Stimulated activated CD4-positive, alpha-beta T cell treated with anti-CD3 and anti-CD28 coated beads, TNF-alpha, amount 100 ng/mL, for 48 hours (primary cell): ENCODE results near the gene FRY.

Source experiments
- DNase-seq, 3 donors: peaks; one replicate each; pipeline ENCODE4 v3.0.0-alpha.2; 2020; ENCODE audit warnings: low read depth in 3 of 3

FRY gene

GRCh38 chr13:32016631-32017030, 14.9 kb upstream of the FRY start:
- no peak for DNase-seq

GRCh38 chr13:32017474-32017873, 14.1 kb upstream of the FRY start:
- no peak for DNase-seq

DNA sequence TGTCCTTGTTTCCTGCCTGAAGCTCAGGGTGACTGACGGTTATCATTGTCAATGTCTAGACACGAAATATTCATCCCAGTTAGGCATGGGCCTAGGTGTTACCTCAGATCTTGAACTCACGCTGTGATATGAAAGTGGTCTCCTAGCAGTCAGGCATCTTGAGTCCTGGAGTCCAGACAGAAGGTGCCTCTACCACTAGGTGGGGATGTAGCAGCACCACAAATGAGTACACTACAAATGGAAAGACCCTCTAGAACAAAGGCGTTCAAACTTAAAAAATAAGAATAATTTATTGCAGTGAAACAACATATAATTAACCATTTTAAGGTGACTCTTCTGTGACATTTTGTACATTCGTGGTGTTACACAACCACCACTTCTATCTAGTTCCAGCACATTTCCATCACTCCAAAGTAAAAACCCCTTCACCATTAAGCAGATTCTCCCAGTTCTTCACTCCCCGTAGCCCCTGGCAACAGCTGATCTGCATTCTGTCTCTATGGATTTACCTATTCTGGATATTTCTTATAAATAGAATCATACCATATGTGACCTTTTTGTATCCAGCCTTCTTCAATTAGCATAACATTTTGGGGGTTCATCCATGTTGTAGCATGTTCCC, 11.9 kb upstream of the FRY start:
- DNase-seq, result peak in 1 of 3 donors; percentile 12

DNA sequence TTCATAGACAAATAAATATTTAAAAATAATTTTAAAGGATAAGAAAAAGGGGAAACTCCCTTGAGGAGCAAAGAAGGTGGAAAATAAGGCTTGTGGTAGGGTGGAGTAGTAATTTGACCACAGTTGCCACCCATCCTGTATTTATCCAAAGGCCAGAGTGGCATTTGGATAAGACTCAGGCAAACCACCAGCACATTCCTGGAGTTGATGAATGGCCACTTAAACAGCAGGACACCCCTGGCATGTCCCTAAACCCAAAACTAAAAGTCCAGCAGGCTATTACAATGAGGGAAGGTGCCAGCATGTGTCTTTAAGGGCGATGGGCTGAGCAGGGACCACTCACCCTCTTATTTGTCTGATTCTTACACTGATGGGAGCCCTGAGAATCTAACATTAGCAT, 9.8 kb upstream of the FRY start:
- no peak for DNase-seq

DNA sequence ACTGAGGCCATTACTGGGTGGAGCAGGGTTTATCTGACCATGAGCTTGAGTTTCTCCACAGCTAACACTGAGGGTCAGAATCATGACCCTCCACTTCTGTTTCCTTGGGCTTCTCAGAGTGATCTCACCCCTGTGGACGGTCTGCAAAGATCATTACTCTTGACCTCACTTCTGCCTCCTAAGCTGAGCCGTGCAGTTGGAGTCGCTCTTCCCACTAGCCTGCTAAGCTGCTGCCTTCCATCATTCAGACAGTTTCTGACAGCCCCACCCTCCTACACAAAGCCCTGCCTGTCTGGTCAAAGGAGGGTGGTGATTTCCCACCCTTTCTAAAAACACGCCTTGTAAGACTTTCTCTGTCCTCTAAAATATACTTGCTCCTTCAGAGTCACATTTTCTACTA, 9.3 kb upstream of the FRY start:
- DNase-seq, result no peak

- DNase-seq, result no peak
Measured at GRCh38 chr13:32023096-32023495, 8.5 kb upstream of the FRY start.

- DNase-seq, result no peak
Measured at GRCh38 chr13:32023698-32024097, 7.9 kb upstream of the FRY start.

- no peak for DNase-seq
Measured at GRCh38 chr13:32024750-32025149, 6.8 kb upstream of the FRY start.

DNA sequence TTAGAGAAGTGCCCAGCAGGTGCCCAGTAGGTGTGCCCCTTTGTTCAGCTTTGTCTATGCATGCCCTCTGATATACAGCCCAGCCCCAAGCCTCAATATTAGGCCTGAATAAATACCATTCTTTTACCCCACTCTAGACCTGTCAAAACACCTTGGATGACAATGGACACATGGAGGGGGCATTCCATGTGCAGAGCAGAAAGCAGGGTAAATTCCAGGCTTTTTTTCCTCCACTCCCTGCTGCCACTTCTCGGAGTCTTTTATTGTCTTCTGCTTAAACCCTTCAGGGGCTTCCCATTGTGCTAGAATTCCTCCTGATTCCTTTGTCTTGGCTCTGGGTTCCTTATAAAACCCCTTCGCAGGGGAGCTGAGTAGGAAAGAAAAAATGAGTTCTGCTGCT, 5.8 kb upstream of the FRY start:
- DNase-seq, result no peak

GRCh38 chr13:32026623-32027022, 5.0 kb upstream of the FRY start:
- DNase-seq, result no peak

- no peak for DNase-seq
Measured at GRCh38 chr13:32028711-32029110, 2.9 kb upstream of the FRY start.

DNA sequence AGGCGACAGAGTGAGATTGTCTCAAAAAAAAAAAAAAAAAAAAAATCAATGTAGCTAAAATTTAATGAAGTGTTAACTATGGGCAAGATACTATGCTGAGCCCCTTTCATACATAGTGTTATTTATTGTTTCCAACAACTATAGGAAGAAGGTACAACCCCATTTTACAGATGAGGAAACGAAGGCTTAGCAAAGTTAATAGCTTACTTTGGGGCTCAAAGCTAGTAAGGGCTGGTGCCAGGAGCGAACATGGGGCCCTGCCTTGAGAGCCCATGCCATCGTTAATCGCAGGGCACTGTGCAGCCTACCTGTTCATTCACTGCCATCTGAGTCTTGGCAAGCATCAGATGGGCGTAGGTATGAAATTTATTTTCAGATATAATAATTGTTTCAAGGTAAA, 1.9 kb upstream of the FRY start:
- DNase-seq, result no peak

DNA sequence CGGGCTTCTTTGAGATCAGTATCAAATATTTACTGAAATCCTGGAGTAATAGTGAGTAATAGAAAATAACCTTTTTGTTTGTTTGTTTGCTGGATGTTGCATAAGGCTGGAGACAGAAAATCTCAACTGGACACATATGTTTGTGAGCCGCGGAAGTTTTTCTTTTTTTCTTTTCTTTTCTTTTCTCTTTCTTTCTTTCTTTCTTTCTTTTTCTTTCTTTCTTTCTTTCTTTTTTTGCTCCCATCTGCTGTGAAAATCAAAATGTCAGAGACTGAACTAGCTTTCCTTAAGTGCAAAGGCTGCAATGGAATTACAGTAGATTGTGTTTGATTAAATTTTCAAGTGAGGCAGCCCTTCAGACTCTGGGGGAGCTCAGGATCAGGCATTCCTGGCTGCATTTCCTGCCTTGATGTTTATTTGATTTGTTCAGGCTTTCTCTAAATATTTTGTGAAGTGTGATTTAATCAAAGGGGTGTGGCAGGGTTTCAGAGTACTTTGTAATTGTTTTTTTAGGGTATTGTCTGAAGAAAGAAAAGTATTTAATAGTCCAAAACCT, 319 bp downstream of the FRY start:
- DNase-seq, result no peak

GRCh38 chr13:32032759-32033158, 1.2 kb downstream of the FRY start:
- DNase-seq, result no peak

GRCh38 chr13:32033744-32034143, 2.2 kb downstream of the FRY start:
- no peak for DNase-seq

DNA sequence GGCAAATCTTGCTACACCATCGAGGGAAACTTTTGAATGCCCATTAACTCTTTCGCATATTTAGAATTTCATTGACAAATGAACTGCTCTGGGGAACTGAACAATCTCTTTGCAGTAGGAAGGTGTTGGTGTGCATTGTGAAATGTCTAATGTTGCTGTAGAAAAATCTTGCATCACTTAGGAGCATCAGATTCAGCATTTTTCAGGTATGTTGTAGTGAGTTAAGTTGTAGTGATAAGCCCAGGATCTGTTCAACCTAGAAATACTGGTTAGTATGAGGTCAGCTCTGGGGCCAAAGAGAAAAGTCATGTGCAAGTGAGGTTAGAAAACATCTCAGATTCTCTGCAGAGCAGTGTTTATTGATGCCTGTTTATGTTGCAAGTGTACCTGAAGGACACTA, 4.1 kb downstream of the FRY start:
- DNase-seq, result no peak

DNA sequence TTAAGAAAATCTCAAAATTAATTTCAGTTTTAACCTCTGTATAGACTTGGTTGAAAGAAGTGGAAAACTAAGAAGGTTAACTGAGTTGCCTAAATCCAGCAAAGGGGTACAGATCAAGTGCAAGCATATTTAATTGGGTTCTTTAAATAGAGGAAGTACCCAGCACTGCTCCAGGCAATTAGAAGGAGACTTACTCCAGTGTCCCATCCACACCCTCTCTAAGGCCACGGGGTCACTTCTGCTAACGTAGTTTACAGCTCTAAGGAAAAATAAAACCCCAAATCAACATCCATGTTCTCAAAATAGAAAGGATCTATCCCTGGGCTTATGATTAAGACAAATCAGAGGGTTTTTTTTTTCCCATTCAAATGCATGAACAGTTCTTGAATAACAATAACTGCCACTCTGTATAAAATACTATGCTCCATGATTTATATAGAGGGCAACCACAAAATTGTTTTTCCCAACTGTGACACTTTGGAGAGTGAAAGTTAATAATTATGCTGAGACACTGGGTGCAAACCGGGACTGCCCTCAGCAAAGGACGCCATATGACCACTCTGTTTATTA, 4.6 kb downstream of the FRY start:
- DNase-seq, result no peak

- DNase-seq, result no peak
Measured at GRCh38 chr13:32036757-32037156, 5.2 kb downstream of the FRY start.

GRCh38 chr13:32037471-32037870, 5.9 kb downstream of the FRY start:
- no peak for DNase-seq

DNA sequence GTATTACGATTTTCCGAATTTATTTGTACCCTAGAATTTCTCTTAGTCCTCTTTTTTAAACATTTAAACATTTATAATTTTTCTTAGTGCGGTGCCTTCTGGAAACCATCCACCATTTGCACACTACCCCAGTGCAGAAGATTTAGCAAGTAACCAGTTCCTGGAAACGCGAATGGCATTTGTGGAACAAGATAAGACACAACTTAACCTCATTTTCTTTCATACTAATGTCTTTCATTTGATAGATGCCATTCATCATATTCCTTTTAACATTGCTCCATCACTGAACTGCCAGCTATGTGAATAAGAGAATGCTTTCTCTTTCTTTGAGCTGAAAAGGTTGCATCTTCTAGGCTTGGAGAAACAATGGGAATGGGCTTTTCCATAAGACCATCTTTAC, 6.8 kb downstream of the FRY start:
- no peak for DNase-seq

DNA sequence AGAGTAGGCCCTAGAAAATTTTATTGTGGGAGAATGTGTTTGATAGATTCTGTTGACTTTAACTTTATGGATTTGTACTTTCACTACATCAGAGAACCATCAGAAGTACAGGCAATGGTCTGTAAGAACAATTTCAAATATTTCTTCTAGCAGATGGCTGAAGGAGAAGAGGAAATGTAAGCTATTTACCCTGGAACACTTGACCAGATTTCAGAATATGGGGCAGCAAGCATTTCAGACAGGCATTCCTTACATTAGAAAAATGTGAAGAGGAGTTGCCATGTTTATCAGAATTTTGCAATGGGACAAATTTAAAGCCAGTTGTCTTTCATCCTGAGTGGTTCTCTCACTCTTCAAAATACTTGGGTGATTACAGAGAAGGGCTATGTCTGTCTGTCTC, 7.5 kb downstream of the FRY start:
- DNase-seq, result no peak

- DNase-seq, result no peak
Measured at GRCh38 chr13:32039528-32039927, 8.0 kb downstream of the FRY start.

- no peak for DNase-seq
Measured at GRCh38 chr13:32040052-32040642, 8.6 kb downstream of the FRY start.

- no peak for DNase-seq
Measured at GRCh38 chr13:32040689-32041088, 9.1 kb downstream of the FRY start.
